ENCODE measurements around the gene FTO. TPM values are rescaled to one million over a fixed set of nuclear protein-coding genes. Genes with fewer than 3 reads are reported as not detected.

Gene FTO
- total and polyA plus RNA-seq, 2 of the 13 experiments (the other 11 are each of a cell fraction or from before 2014, with no cell fraction given): 41.6 to 55.8 TPM

- Histone ChIP-seq H3K4me2 (ENCODE audit: low read depth, low read length) (no peak overlapping the region), H3K79me2 (ENCODE audit: insufficient read depth, low read length) (no peaks in the 10 kb centered on the region), H3K9me3 (ENCODE audit: low read length) (no peaks in the 10 kb centered on the region), H4K20me1 (ENCODE audit: insufficient read depth, low read length) (no peaks in the 10 kb centered on the region), H3K9ac (ENCODE audit: insufficient read depth, low read depth, low read length) (no peak overlapping the region), H3K27ac (ENCODE audit: extremely low read length, insufficient read depth, low read length) (no peak overlapping the region), H3K36me3 (replicated peaks in 1 of 2; ENCODE audit: control insufficient read depth in 1 of 2, insufficient read depth in 2 of 2, low read length in 2 of 2) (peaks cover 4 to 6% of the 10 kb centered on the region in 2 experiments; a peak in 3 of 5 replicates), H2AFZ (ENCODE audit: low read length) (no peak overlapping the region), H3K27me3 (ENCODE audit: control insufficient read depth in 1 of 2, insufficient read depth in 2 of 2, low read length in 2 of 2) (no peaks in the 10 kb centered on the region), H3K4me1 (ENCODE audit: insufficient read depth, low read length) (peaks cover 27% of the 10 kb centered on the region), H3K4me3 (replicated peaks in 1 of 3; ENCODE audit: insufficient read depth in 1 of 3, low read depth in 2 of 3, low read length in 3 of 3) (no peak overlapping the region)
- FAIRE-seq: no peak
- intact Hi-C loops (cut with micrococcal nuclease; ENCODE audit: unreplicated experiment) (no loop called here), in situ Hi-C loops (cut with HindIII; ENCODE audit: extremely low pct_ligation_motif_present, low pct_unique_long_range_greater_than_20kb) (no loop called here)
- CTCF ChIA-PET (ENCODE audit: low intra/inter-chr PET ratio, low total read pairs): no interaction called here
- TF ChIP-seq RFX5 (IDR thresholded peaks at IDR 0.05; ENCODE audit: low read depth, low read length): peak; percentile 67
- no peak for TF ChIP-seq TFAP4 (IDR thresholded peaks at IDR 0.05; ENCODE audit: borderline replicate concordance, low read depth)
- TF ChIP-seq HOMEZ (CRISPR knock-in tag; IDR thresholded peaks at IDR 0.05; ENCODE audit: low read depth): no peak
- TF ChIP-seq JUNB (CRISPR knock-in tag; IDR thresholded peaks at IDR 0.05; ENCODE audit: borderline replicate concordance): no peak
- TF ChIP-seq ZNF33B (CRISPR knock-in tag; IDR thresholded peaks at IDR 0.05): no peak
- no peak for TF ChIP-seq TBX3 (IDR thresholded peaks at IDR 0.05; ENCODE audit: borderline replicate concordance)
- DNase-seq (ENCODE audit: low spot score): no peak
- POLR2A ChIA-PET: no interaction called here
- BruUV-seq (replicated peaks): no TSS peak
- ATAC-seq: no peak
- WGBS (ENCODE audit: low lambda C conversion rate): 94% methylated on average over 5 of the region's 5 CpGs
Observed at GRCh38 chr16:53876811-53877210, 172.9 kb downstream of the FTO start.

- Histone ChIP-seq H3K9me3 (ENCODE audit: low read length) (no peaks in the 10 kb centered on the region), H3K27me3 (ENCODE audit: control insufficient read depth in 1 of 2, insufficient read depth in 2 of 2, low read length in 2 of 2) (no peaks in the 10 kb centered on the region), H3K9ac (ENCODE audit: insufficient read depth, low read depth, low read length) (no peak overlapping the region), H4K20me1 (ENCODE audit: insufficient read depth, low read length) (no peaks in the 10 kb centered on the region), H3K4me3 (replicated peaks in 1 of 3; ENCODE audit: insufficient read depth in 1 of 3, low read depth in 2 of 3, low read length in 3 of 3) (no peak overlapping the region), H3K36me3 (replicated peaks in 1 of 2; ENCODE audit: control insufficient read depth in 1 of 2, insufficient read depth in 2 of 2, low read length in 2 of 2) (peaks cover 4 to 6% of the 10 kb centered on the region in 2 experiments; a peak in 3 of 5 replicates), H3K79me2 (ENCODE audit: insufficient read depth, low read length) (no peaks in the 10 kb centered on the region), H3K4me1 (ENCODE audit: insufficient read depth, low read length) (peaks cover 38% of the 10 kb centered on the region), H3K27ac (ENCODE audit: extremely low read length, insufficient read depth, low read length) (no peak overlapping the region), H2AFZ (ENCODE audit: low read length) (no peak overlapping the region), H3K4me2 (ENCODE audit: low read depth, low read length) (no peak overlapping the region)
- ChIA-PET CTCF (ENCODE audit: low intra/inter-chr PET ratio, low total read pairs) (no interaction called here), POLR2A (interaction anchor here (1.2 kb wide), 1 partner anchor 174 kb away, joined by 3 read pairs; the partner anchor contains the start of genes FTO and RPGRIP1L)
- intact Hi-C loops (cut with micrococcal nuclease; ENCODE audit: unreplicated experiment): no loop called here
- no TSS peak for BruUV-seq (replicated peaks)
- ATAC-seq (no peak), FAIRE-seq (no peak), DNase-seq (ENCODE audit: low spot score) (no peak)
- 95% methylated on average over 4 of the region's 4 CpGs for WGBS (ENCODE audit: low lambda C conversion rate)
- in situ Hi-C loops (cut with HindIII; ENCODE audit: extremely low pct_ligation_motif_present, low pct_unique_long_range_greater_than_20kb): no loop called here
- TF ChIP-seq ISX (CRISPR knock-in tag; conservative IDR thresholded peaks at IDR 0.05): no peak
- TF ChIP-seq CENPBD1 (CRISPR knock-in tag; IDR thresholded peaks at IDR 0.05; ENCODE audit: borderline replicate concordance, low read depth): no peak
- TF ChIP-seq RORA (CRISPR knock-in tag; IDR thresholded peaks at IDR 0.05): no peak
- no peak for TF ChIP-seq ZSCAN22 (CRISPR knock-in tag; IDR thresholded peaks at IDR 0.05)
- TF ChIP-seq SP2 (CRISPR knock-in tag; IDR thresholded peaks at IDR 0.05): no peak
- no peak for TF ChIP-seq IKZF4 (CRISPR knock-in tag; IDR thresholded peaks at IDR 0.05; ENCODE audit: borderline replicate concordance, low read depth, not compliant biosample characterization)
- no peak for TF ChIP-seq ATF2 (CRISPR knock-in tag; IDR thresholded peaks at IDR 0.05)
- TF ChIP-seq CAMTA2 (CRISPR knock-in tag; IDR thresholded peaks at IDR 0.05; ENCODE audit: borderline replicate concordance): no peak
- TF ChIP-seq ZNF274 (CRISPR knock-in tag; IDR thresholded peaks at IDR 0.05): no peak
- TF ChIP-seq ZNF75D (CRISPR knock-in tag; IDR thresholded peaks at IDR 0.05; ENCODE audit: borderline replicate concordance): no peak
Observed at GRCh38 chr16:53878216-53878615, 174.3 kb downstream of the FTO start.
